GM23338 (cell line): ENCODE data around the gene MEGF10. TPM values are rescaled to one million over a fixed set of nuclear protein-coding genes. Genes with fewer than 3 reads are reported as not detected.

Experiments
- ATAC-seq: fragments of 200-7000 bp; cut with Tn5 transposase; 3 replicates; pipeline ENCODE4 v1.9.1; 2020
- DNase-seq: peaks from one replicate; pipeline ENCODE4 v3.0.0-alpha.2; 2015; ENCODE audit warnings: low spot score
- H2AFZ ChIP-seq: fragments of 200-600 bp; sonication (generic); 2 replicates; pipeline ENCODE4 v1.8.0; 2016; ENCODE audit warnings: antibody characterized with exemption, mild to moderate bottlenecking, moderate library complexity
- H3F3A ChIP-seq: fragments of 200-600 bp; sonication (generic); replicated peaks from 2 replicates; pipeline ENCODE4 v1.8.0; 2017; ENCODE audit warnings: antibody characterized with exemption, mixed run types, low read depth
- H3K27ac ChIP-seq: fragments of 200-600 bp; sonication (generic); 2 replicates; pipeline ENCODE4 v1.6.1; 2016; ENCODE audit warnings: low read depth
- H3K27me3 ChIP-seq: fragments of 200-600 bp; sonication (generic); 2 replicates; pipeline ENCODE4 v1.8.0; 2016; ENCODE audit warnings: mild to moderate bottlenecking, mixed run types, moderate library complexity; ENCODE audit not compliant: insufficient read depth
- H3K36me3 ChIP-seq: fragments of 200-600 bp; sonication (generic); 2 replicates; pipeline ENCODE4 v1.8.0; 2016; ENCODE audit warnings: mild to moderate bottlenecking; ENCODE audit not compliant: insufficient read depth
- H3K4me1 ChIP-seq: fragments of 200-600 bp; sonication (generic); 2 replicates; pipeline ENCODE4 v1.8.0; 2016; ENCODE audit warnings: mild to moderate bottlenecking, moderate library complexity; ENCODE audit not compliant: insufficient read depth
- H3K4me2 ChIP-seq: fragments of 200-600 bp; sonication (generic); 2 replicates; pipeline ENCODE4 v1.7.1; 2017; ENCODE audit warnings: mixed run types
- H3K4me3 ChIP-seq: fragments of 200-600 bp; sonication (generic); 2 replicates; pipeline ENCODE4 v1.6.1; 2016; ENCODE audit warnings: mixed run types
- H3K79me2 ChIP-seq: fragments of 200-600 bp; sonication (generic); replicated peaks from 2 replicates; pipeline ENCODE4 v1.8.0; 2017; ENCODE audit warnings: mild to moderate bottlenecking; ENCODE audit not compliant: insufficient read depth
- H3K9me2 ChIP-seq: fragments of 200-600 bp; sonication (generic); 2 replicates; pipeline ENCODE4 v1.8.0; 2017; ENCODE audit not compliant: insufficient read depth
- H4K20me1 ChIP-seq: fragments of 200-600 bp; sonication (generic); replicated peaks from 2 replicates; pipeline ENCODE4 v1.8.0; 2017; ENCODE audit warnings: mild to moderate bottlenecking; ENCODE audit not compliant: insufficient read depth
- H3K27ac Mint-ChIP-seq: 2 replicates; pipeline ENCODE4 v1.8.0; 2020; ENCODE audit warnings: inconsistent platforms, mild to moderate bottlenecking, moderate library complexity, mixed read lengths
- H3K27me3 Mint-ChIP-seq: 3 replicates; pipeline ENCODE4 v1.8.0; 2022; ENCODE audit warnings: low read depth, mild to moderate bottlenecking, moderate library complexity, mixed read lengths, inconsistent platforms; ENCODE audit not compliant: insufficient read depth, poor library complexity
- H3K36me3 Mint-ChIP-seq: 3 replicates; pipeline ENCODE4 v1.8.0; 2021; ENCODE audit warnings: low read depth, mild to moderate bottlenecking, inconsistent platforms, moderate library complexity, mixed read lengths
- H3K4me1 Mint-ChIP-seq: 3 replicates; pipeline ENCODE4 v1.8.0; 2020; ENCODE audit warnings: mild to moderate bottlenecking, inconsistent platforms, mixed read lengths
- H3K4me3 Mint-ChIP-seq: 3 replicates; pipeline ENCODE4 v1.8.0; 2021; ENCODE audit warnings: moderate library complexity, mild to moderate bottlenecking, inconsistent platforms, mixed read lengths
- H3K9me3 Mint-ChIP-seq: 3 replicates; pipeline ENCODE4 v1.8.0; 2020; ENCODE audit warnings: moderate library complexity, mild to moderate bottlenecking, inconsistent platforms, mixed read lengths
- CTCF ChIP-seq, 2 experiments: fragments of 200-600 bp in 1 of 2; sonication (generic) in 1 of 2; conservative IDR thresholded peaks; 2 replicates each; pipeline versions ENCODE4 v1.5.1 to v1.6.1; 2016 to 2017; ENCODE audit warnings: antibody characterized with exemption in 2 of 2, low read depth in 2 of 2, mild to moderate bottlenecking in 2 of 2, moderate library complexity in 1 of 2
- ETS1 ChIP-seq: IDR thresholded peaks from 2 replicates; pipeline ENCODE4 v1.6.1; 2016; ENCODE audit warnings: antibody characterized with exemption
- EZH2phosphoT487 ChIP-seq: fragments of 200-600 bp; sonication (generic); IDR thresholded peaks from one replicate; pipeline ENCODE4 v1.8.1; 2018; ENCODE audit warnings: antibody characterized with exemption; ENCODE audit not compliant: unreplicated experiment
- JUNB ChIP-seq: IDR thresholded peaks from one replicate; pipeline ENCODE4 v1.6.1; 2016; ENCODE audit warnings: antibody characterized with exemption; ENCODE audit not compliant: unreplicated experiment
- NANOG ChIP-seq: IDR thresholded peaks from 2 replicates; pipeline ENCODE4 v1.6.1; 2016; ENCODE audit warnings: antibody characterized with exemption, borderline replicate concordance
- POLR2AphosphoS5 ChIP-seq: IDR thresholded peaks from 2 replicates; pipeline ENCODE4 v1.6.1; 2016; ENCODE audit warnings: antibody characterized with exemption, low read depth
- STAT1 ChIP-seq: IDR thresholded peaks from one replicate; pipeline ENCODE4 v1.6.1; 2016; ENCODE audit warnings: antibody characterized with exemption; ENCODE audit not compliant: unreplicated experiment
- ZNF114 ChIP-seq: fragments of 250-450 bp; sonication (Bioruptor Pico); IDR thresholded peaks from 2 replicates; pipeline ENCODE4 v1.5.0; 2020; ENCODE audit warnings: mild to moderate bottlenecking, moderate library complexity
- ZNF462 ChIP-seq: fragments of 250-450 bp; sonication (Bioruptor Pico); IDR thresholded peaks from 2 replicates; pipeline ENCODE4 v1.5.0; 2020; ENCODE audit warnings: mild to moderate bottlenecking, moderate library complexity
- polyA plus RNA-seq: library from polyadenylated mRNA; unstranded; fragments of >200 nt; fragmentation: Nextera tagmentation; extraction: Ambion mirVana; gene quantifications from 2 replicates; pipeline ENCODE4 v1.2.1, GENCODE V29; 2016
- total RNA-seq: library from RNA; depleted of rRNA; stranded (reverse); fragments of >200 nt; shearing (Covaris generic); gene quantifications from 2 replicates; pipeline ENCODE4 v1.2.3, GENCODE V29; 2014

Gene MEGF10
- total and polyA plus RNA-seq, 2 experiments from 2014 or later: 4.5 to 28.3 TPM

- peak; percentile 34 for DNase-seq
- Mint-ChIP-seq H3K36me3 (no peaks in the 10 kb centered on the region), H3K27me3 (peaks cover 4% of the 10 kb centered on the region), H3K4me3 (no peak overlapping the region), H3K4me1 (0 out of 3 replicates have a peak, but pooled peaks cover 5% of the 10 kb centered on the region), H3K9me3 (no peaks in the 10 kb centered on the region), H3K27ac (no peak overlapping the region)
- Histone ChIP-seq H3K4me1 (peaks cover 8% of the 10 kb centered on the region; the same call in 1 of the 2 replicates), H4K20me1 (no peaks in the 10 kb centered on the region), H3K4me2 (no peak overlapping the region), H3K27me3 (no peaks in the 10 kb centered on the region), H3K36me3 (no peaks in the 10 kb centered on the region), H2AFZ (peak overlapping the region; percentile 93), H3K4me3 (no peak overlapping the region), H3F3A (no peaks in the 10 kb centered on the region), H3K79me2 (no peaks in the 10 kb centered on the region), H3K27ac (no peak overlapping the region), H3K9me2 (peaks cover 17% of the 10 kb centered on the region)
- peak; percentile 76 for ATAC-seq
- TF ChIP-seq EZH2phosphoT487 (no peak), ZNF114 (CRISPR knock-in tag) (no peak), CTCF (conservative IDR thresholded peaks at IDR 0.05; ENCODE audit: low read depth in 2 of 2) (0 out of 4 replicates have a peak, but pooled peaks of 1 of the 2 experiments have one; percentile 4)
Observed at GRCh38 chr5:127280491-127281220, 9.9 kb upstream of the MEGF10 start.

GRCh38 chr5:127281609-127282008 is 9.0 kb upstream of the MEGF10 start:
- H3F3A ChIP-seq: no peaks in the 10 kb centered on the region
- no peaks in the 10 kb centered on the region for H3K27me3 ChIP-seq
- no peaks in the 10 kb centered on the region for H4K20me1 ChIP-seq
- H3K36me3 ChIP-seq: no peaks in the 10 kb centered on the region
- no peak overlapping the region for H2AFZ ChIP-seq
- no peaks in the 10 kb centered on the region for H3K79me2 ChIP-seq
- peaks cover 17% of the 10 kb centered on the region for H3K9me2 ChIP-seq
- no peak overlapping the region for H3K27ac Mint-ChIP-seq
- H3K4me2 ChIP-seq: no peak overlapping the region
- no peaks in the 10 kb centered on the region for H3K9me3 Mint-ChIP-seq
- no peak overlapping the region for H3K4me3 Mint-ChIP-seq
- no peaks in the 10 kb centered on the region for H3K36me3 Mint-ChIP-seq
- no peak for ATAC-seq
- 0 out of 3 replicates have a peak, but pooled peaks cover 5% of the 10 kb centered on the region for H3K4me1 Mint-ChIP-seq
- peaks cover 4% of the 10 kb centered on the region for H3K27me3 Mint-ChIP-seq
- peaks cover 8% of the 10 kb centered on the region; the same call in 1 of the 2 replicates for H3K4me1 ChIP-seq
- H3K27ac ChIP-seq: no peak overlapping the region
- H3K4me3 ChIP-seq: no peak overlapping the region
- DNase-seq: no peak
- TF ChIP-seq ZNF462 (no peak), STAT1 (no peak), ETS1 (no peak), ZNF114 (CRISPR knock-in tag) (no peak), JUNB (no peak), NANOG (no peak), POLR2AphosphoS5 (no peak)
